H9 (cell line): ENCODE data around the gene REEP1. TPM values are rescaled to one million over a fixed set of nuclear protein-coding genes. Genes with fewer than 3 reads are reported as not detected.

Experiments
- DNase-seq: peaks from one replicate; pipeline ENCODE4 v3.0.0-alpha.2; 2017
- H2AFZ ChIP-seq: one replicate; pipeline ENCODE4 v1.6.1; 2013; ENCODE audit warnings: mild to moderate bottlenecking, low read length, control low read depth, moderate library complexity
- H2AK5ac ChIP-seq: 2 replicates; pipeline ENCODE4 v1.6.1; 2013; ENCODE audit warnings: low read length, control low read depth, mixed read lengths; ENCODE audit not compliant: insufficient read length
- H2BK120ac ChIP-seq: one replicate; pipeline ENCODE4 v1.6.1; 2013; ENCODE audit warnings: low read depth, mild to moderate bottlenecking, low read length, control low read depth, inconsistent platforms; ENCODE audit not compliant: poor library complexity, severe bottlenecking
- H2BK12ac ChIP-seq: 2 replicates; pipeline ENCODE4 v1.6.1; 2013; ENCODE audit warnings: low read length, control low read depth, mixed read lengths, low read depth; ENCODE audit not compliant: insufficient read length
- H2BK15ac ChIP-seq: 2 replicates; pipeline ENCODE4 v1.6.1; 2013; ENCODE audit warnings: low read depth, low read length, control low read depth
- H2BK20ac ChIP-seq: one replicate; pipeline ENCODE4 v1.6.1; 2013; ENCODE audit warnings: low read depth, mild to moderate bottlenecking, low read length, control low read depth, inconsistent platforms; ENCODE audit not compliant: poor library complexity, severe bottlenecking
- H2BK5ac ChIP-seq: 2 replicates; pipeline ENCODE4 v1.6.1; 2013; ENCODE audit warnings: low read length, control low read depth, mixed read lengths; ENCODE audit not compliant: insufficient read length
- H3K14ac ChIP-seq: 2 replicates; pipeline ENCODE4 v1.6.1; 2013; ENCODE audit warnings: low read length, control low read depth; ENCODE audit not compliant: insufficient read depth
- H3K18ac ChIP-seq: 2 replicates; pipeline ENCODE4 v1.6.1; 2013; ENCODE audit warnings: low read depth, mild to moderate bottlenecking, mixed read lengths, low read length, control low read depth; ENCODE audit not compliant: insufficient read length
- H3K23ac ChIP-seq: 2 replicates; pipeline ENCODE4 v1.6.1; 2013; ENCODE audit warnings: low read length, control low read depth, mixed read lengths, low read depth; ENCODE audit not compliant: insufficient read length
- H3K23me2 ChIP-seq: 2 replicates; pipeline ENCODE4 v1.6.1; 2013; ENCODE audit warnings: low read depth, mild to moderate bottlenecking, mixed read lengths, low read length, control low read depth; ENCODE audit not compliant: insufficient read length, poor library complexity, severe bottlenecking
- H3K27ac ChIP-seq: 2 replicates; pipeline ENCODE4 v1.5.1; 2013; ENCODE audit warnings: low read length, control low read depth, mixed read lengths, low read depth; ENCODE audit not compliant: insufficient read length
- H3K27me3 ChIP-seq: 2 replicates; pipeline ENCODE4 v1.6.1; 2013; ENCODE audit warnings: low read length, control low read depth, inconsistent platforms; ENCODE audit not compliant: insufficient read depth
- H3K4ac ChIP-seq: 2 replicates; pipeline ENCODE4 v1.6.1; 2013; ENCODE audit warnings: low read depth, mild to moderate bottlenecking, control low read depth, inconsistent platforms, low read length, moderate library complexity
- H3K4me1 ChIP-seq: 2 replicates; pipeline ENCODE4 v1.6.1; 2013; ENCODE audit warnings: low read length, control low read depth, inconsistent platforms; ENCODE audit not compliant: insufficient read depth
- H3K4me2 ChIP-seq: 2 replicates; pipeline ENCODE4 v1.6.1; 2013; ENCODE audit warnings: low read length, control low read depth, mixed read lengths; ENCODE audit not compliant: insufficient read length, insufficient read depth
- H3K56ac ChIP-seq: 2 replicates; pipeline ENCODE4 v1.6.1; 2013; ENCODE audit warnings: low read depth, mild to moderate bottlenecking, mixed read lengths, low read length, control low read depth; ENCODE audit not compliant: insufficient read length
- H3K79me1 ChIP-seq: 2 replicates; pipeline ENCODE4 v1.6.1; 2013; ENCODE audit warnings: low read depth, mild to moderate bottlenecking, moderate library complexity, low read length, control low read depth, inconsistent platforms; ENCODE audit not compliant: insufficient read depth, poor library complexity, severe bottlenecking
- H3K79me2 ChIP-seq: 2 replicates; pipeline ENCODE4 v1.6.1; 2013; ENCODE audit warnings: low read length, control low read depth, inconsistent platforms; ENCODE audit not compliant: insufficient read depth
- H3K9ac ChIP-seq: 2 replicates; pipeline ENCODE4 v1.6.1; 2013; ENCODE audit warnings: low read length, control low read depth, mixed read lengths; ENCODE audit not compliant: insufficient read length; ENCODE audit errors: extremely low read depth
- H3K9me3 ChIP-seq: one replicate; pipeline ENCODE4 v1.6.1; 2013; ENCODE audit warnings: low read depth, low read length, inconsistent platforms; ENCODE audit not compliant: control insufficient read depth
- H3T11ph ChIP-seq: one replicate; pipeline ENCODE4 v1.6.1; 2013; ENCODE audit warnings: mild to moderate bottlenecking, low read length, control low read depth, inconsistent platforms
- H4K20me1 ChIP-seq: one replicate; pipeline ENCODE4 v1.6.1; 2013; ENCODE audit not compliant: control insufficient read depth, insufficient read length, insufficient read depth
- H4K5ac ChIP-seq: 2 replicates; pipeline ENCODE4 v1.6.1; 2013; ENCODE audit warnings: low read depth, mild to moderate bottlenecking, mixed read lengths, low read length, control low read depth; ENCODE audit not compliant: insufficient read length
- H4K8ac ChIP-seq: replicated peaks from 2 replicates; pipeline ENCODE4 v1.6.1; 2013; ENCODE audit warnings: low read length, control low read depth, mixed read lengths, low read depth; ENCODE audit not compliant: insufficient read length
- H4K91ac ChIP-seq: 2 replicates; pipeline ENCODE4 v1.6.1; 2013; ENCODE audit warnings: low read depth, mild to moderate bottlenecking, moderate library complexity, mixed read lengths, low read length, control low read depth; ENCODE audit not compliant: insufficient read length
- H3K27ac Mint-ChIP-seq, 3 experiments: 2 replicates in 2 of 3; 3 replicates in 1 of 3; pipeline ENCODE4 v1.8.0; 2020 to 2021; ENCODE audit warnings: mixed read lengths in 3 of 3, mild to moderate bottlenecking in 1 of 3, moderate library complexity in 1 of 3
- H3K27me3 Mint-ChIP-seq: 2 replicates; pipeline ENCODE4 v1.8.0; 2021; ENCODE audit warnings: low read depth, mild to moderate bottlenecking, moderate library complexity, mixed read lengths
- H3K36me3 Mint-ChIP-seq, 3 experiments: 2 replicates in 2 of 3; 3 replicates in 1 of 3; pipeline ENCODE4 v1.8.0; 2020 to 2021; ENCODE audit warnings: low read depth in 3 of 3, mixed read lengths in 3 of 3; ENCODE audit not compliant: insufficient read depth in 1 of 3
- H3K4me1 Mint-ChIP-seq, 2 experiments: 2 replicates each; pipeline ENCODE4 v1.8.0; 2020; ENCODE audit warnings: mixed read lengths in 2 of 2
- H3K4me3 Mint-ChIP-seq, 2 experiments: 2 replicates in 1 of 2; 3 replicates in 1 of 2; pipeline ENCODE4 v1.8.0; 2020 to 2021; ENCODE audit warnings: mild to moderate bottlenecking in 2 of 2, mixed read lengths in 2 of 2, moderate library complexity in 1 of 2
- H3K9me3 Mint-ChIP-seq, 2 experiments: 2 replicates in 1 of 2; 3 replicates in 1 of 2; pipeline ENCODE4 v1.8.0; 2020; ENCODE audit warnings: mild to moderate bottlenecking in 2 of 2, mixed read lengths in 2 of 2, moderate library complexity in 1 of 2
- CTCF ChIP-seq: fragments of 200-600 bp; sonication (generic); conservative IDR thresholded peaks from 3 replicates; pipeline ENCODE4 v1.8.0; 2021; ENCODE audit warnings: antibody characterized with exemption, mild to moderate bottlenecking
- WGBS: extraction: QIAGEN DNeasy Blood & Tissue Kit; methylation state at CpG from one replicate; pipeline ENCODE4 v1.1.7; 2013; ENCODE audit warnings: missing lambda C conversion rate, low lambda C conversion rate, mixed read lengths; ENCODE audit not compliant: insufficient read length; ENCODE audit errors: extremely low coverage; 5-methylcytosine and 5-hydroxymethylcytosine counted together
- total RNA-seq: library from RNA; stranded (reverse); gene quantifications from 2 replicates; pipeline ENCODE4 v1.2.1, GENCODE V29; 2021

Gene REEP1
- total RNA-seq, 1 experiment from 2014 or later, result 1.3 TPM

DNA sequence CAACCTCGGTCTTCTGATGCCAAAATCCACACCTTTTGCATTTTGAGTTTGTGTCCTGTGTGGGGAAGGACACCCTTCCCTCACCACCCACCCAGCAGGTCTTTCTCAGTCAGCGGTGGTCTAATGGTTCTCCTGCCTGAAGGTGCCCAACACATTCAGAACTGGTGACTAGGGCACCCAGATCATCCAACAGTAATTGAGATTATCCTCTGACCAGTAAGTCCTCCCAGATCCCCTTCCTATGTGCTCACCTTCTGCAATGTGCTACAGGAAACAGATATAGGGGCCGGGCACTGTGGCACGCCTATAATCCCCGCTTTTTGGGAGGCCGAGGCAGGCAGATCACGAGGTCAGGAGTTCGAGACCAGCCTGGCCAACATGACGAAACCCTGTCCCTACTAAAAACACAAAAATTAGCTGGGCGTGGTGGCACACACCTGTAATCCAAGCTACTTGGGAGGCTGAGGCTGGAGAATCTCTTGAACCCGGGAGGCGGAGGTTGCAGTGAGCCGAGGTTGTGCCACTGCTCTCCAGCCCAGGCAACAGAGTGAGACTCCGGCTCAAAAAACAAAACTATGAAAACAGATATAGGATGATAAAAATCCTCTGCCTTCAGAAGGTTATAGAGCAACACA is 56.2 kb downstream of the REEP1 start:
- Histone ChIP-seq H3K4me1 (no peaks in the 10 kb centered on the region), H3K4ac (no peak overlapping the region), H2BK5ac (no peak overlapping the region), H3K23me2 (no peaks in the 10 kb centered on the region), H3K56ac (no peak overlapping the region), H3K9me3 (no peaks in the 10 kb centered on the region), H2BK20ac (no peak overlapping the region), H3K27me3 (no peaks in the 10 kb centered on the region), H2BK120ac (no peak overlapping the region), H2BK15ac (no peak overlapping the region), H2AFZ (no peak overlapping the region), H3K23ac (no peak overlapping the region), H2AK5ac (no peak overlapping the region), H3K27ac (no peak overlapping the region), H4K8ac (no peak overlapping the region), H3K9ac (no peak overlapping the region), H3K79me2 (no peaks in the 10 kb centered on the region), H4K5ac (no peak overlapping the region), H3K14ac (no peak overlapping the region), H3K4me2 (no peak overlapping the region), H2BK12ac (no peak overlapping the region), H4K20me1 (no peaks in the 10 kb centered on the region), H4K91ac (no peak overlapping the region), H3K79me1 (no peaks in the 10 kb centered on the region), H3K18ac (no peak overlapping the region), H3T11ph (no peak overlapping the region)
- H3K36me3 Mint-ChIP-seq, result no peaks in the 10 kb centered on the region; a peak in 1 of 7 replicates
- H3K27me3 Mint-ChIP-seq, result peaks cover 10% of the 10 kb centered on the region
- no peaks in the 10 kb centered on the region for H3K9me3 Mint-ChIP-seq
- peaks cover 0 to 11% of the 10 kb centered on the region in 2 experiments; a peak in 2 of 4 replicates for H3K4me1 Mint-ChIP-seq
- no peak for TF ChIP-seq CTCF
- H3K27ac Mint-ChIP-seq, result no peak overlapping the region
- H3K4me3 Mint-ChIP-seq, result no peak overlapping the region
- DNase-seq, result no peak
- no CpG with 5 or more reads among the region's 14 CpGs for WGBS
